OCI-LY7 (cell line): ENCODE results near the gene TBC1D17. TPM values are rescaled to one million over a fixed set of nuclear protein-coding genes. Genes with fewer than 3 reads are reported as not detected.

Experiments used
- BruUV-seq: library from RNA; stranded (reverse); fragments of 400-500 nt; replicated peaks from 2 replicates; lab custom pipeline; 2021; lab: Mats Ljungman, UMichigan
- CTCF ChIA-PET: fragments of 300-600 bp; sonication (Branson Sonifier 250); formaldehyde crosslinking; loops from one replicate; lab custom pipeline; 2022; ENCODE audit warnings: antibody characterized with exemption; ENCODE audit not compliant: unreplicated experiment; lab: Charles Lee
- POLR2A ChIA-PET: fragments of 300-600 bp; sonication (Branson Sonifier 250); formaldehyde crosslinking; loops from one replicate; lab custom pipeline; 2022; ENCODE audit warnings: antibody characterized with exemption; lab: Charles Lee
- DNase-seq: peaks from one replicate; pipeline ENCODE4 v3.0.0-alpha.2; 2015; ENCODE audit warnings: low spot score
- H2AFZ ChIP-seq: fragments of 200-600 bp; sonication (generic), shearing (Covaris generic); 2 replicates; pipeline ENCODE4 v1.6.1; 2014; ENCODE audit warnings: mild to moderate bottlenecking, antibody characterized with exemption, low read length, moderate library complexity
- H3K27ac ChIP-seq: fragments of 200-600 bp; sonication (generic); 2 replicates; pipeline ENCODE4 v1.5.1; 2014; ENCODE audit warnings: mixed run types, low read depth, mild to moderate bottlenecking, moderate library complexity, low read length, inconsistent platforms; ENCODE audit not compliant: poor library complexity, severe bottlenecking
- H3K36me3 ChIP-seq: fragments of 200-600 bp; sonication (generic); 2 replicates; pipeline ENCODE4 v1.6.1; 2014; ENCODE audit warnings: mild to moderate bottlenecking, antibody characterized with exemption, low read length, moderate library complexity, mixed read lengths; ENCODE audit not compliant: insufficient read depth
- H3K4me1 ChIP-seq: fragments of 200-600 bp; sonication (generic); 2 replicates; pipeline ENCODE4 v1.5.1; 2014; ENCODE audit warnings: mild to moderate bottlenecking, low read length; ENCODE audit not compliant: insufficient read depth, poor library complexity, severe bottlenecking
- H3K4me2 ChIP-seq: fragments of 200-600 bp; sonication (generic); 2 replicates; pipeline ENCODE4 v1.6.1; 2014; ENCODE audit warnings: mild to moderate bottlenecking, low read length
- H3K4me3 ChIP-seq: fragments of 200-600 bp; sonication (generic); 2 replicates; pipeline ENCODE4 v1.5.1; 2014; ENCODE audit warnings: mild to moderate bottlenecking, low read depth, low read length; ENCODE audit not compliant: poor library complexity, severe bottlenecking
- H3K79me2 ChIP-seq: fragments of 200-600 bp; sonication (generic); 2 replicates; pipeline ENCODE4 v1.6.1; 2016; ENCODE audit warnings: low read depth, mild to moderate bottlenecking, low read length, moderate library complexity, mixed read lengths; ENCODE audit not compliant: insufficient read depth
- H3K9me2 ChIP-seq: fragments of 200-600 bp; sonication (generic); 2 replicates; pipeline ENCODE4 v1.6.1; 2016; ENCODE audit warnings: mild to moderate bottlenecking, low read length, mixed read lengths; ENCODE audit not compliant: insufficient read depth
- H3K9me3 ChIP-seq: fragments of 200-600 bp; sonication (generic); 2 replicates; pipeline ENCODE4 v1.6.1; 2014; ENCODE audit warnings: mild to moderate bottlenecking, mixed run types, low read length, mixed read lengths
- H4K20me1 ChIP-seq: fragments of 200-600 bp; sonication (generic); 2 replicates; pipeline ENCODE4 v1.6.1; 2014; ENCODE audit warnings: mild to moderate bottlenecking, antibody characterized with exemption, low read length, moderate library complexity, mixed read lengths; ENCODE audit not compliant: insufficient read depth
- CTCF ChIP-seq: fragments of 200-600 bp; sonication (generic); conservative IDR thresholded peaks from 2 replicates; pipeline ENCODE4 v1.5.1; 2014; ENCODE audit warnings: mild to moderate bottlenecking, antibody characterized with exemption, low read length, moderate library complexity, mixed read lengths
- EZH2phosphoT487 ChIP-seq: fragments of 200-600 bp; sonication (generic); IDR thresholded peaks from 2 replicates; pipeline ENCODE4 v1.6.1; 2018; ENCODE audit warnings: low read depth, borderline replicate concordance, mild to moderate bottlenecking, mixed run types, antibody characterized with exemption, low read length, moderate library complexity, mixed read lengths
- intact Hi-C: fragments of 100-400 bp; cut with micrococcal nuclease; formaldehyde crosslinking; loops from one replicate; pipeline ENCODE4 v1.10.0; 2022; ENCODE audit not compliant: unreplicated experiment
- total RNA-seq, 2 experiments: library from RNA; depleted of rRNA in 1 of 2; stranded (reverse); fragments of >200 nt in 1 of 2; shearing (Covaris generic) in 1 of 2; gene quantifications; 2 replicates each; pipeline ENCODE4 v1.2.3, GENCODE V29; 2014 to 2022

TBC1D17 gene
- total RNA-seq, 2 experiments from 2014 or later = 8.0 to 24.0 TPM

GRCh38 chr19:49884109-49884508, 6.6 kb downstream of the TBC1D17 start:
- no peak for DNase-seq
- H3K4me2 ChIP-seq = no peak overlapping the region
- no peaks in the 10 kb centered on the region for H3K9me2 ChIP-seq
- no peak overlapping the region for H3K4me3 ChIP-seq
- ChIA-PET POLR2A (no interaction called here), CTCF (no interaction called here)
- no peaks in the 10 kb centered on the region for H3K9me3 ChIP-seq
- peaks cover 26% of the 10 kb centered on the region for H3K36me3 ChIP-seq
- no peaks in the 10 kb centered on the region for H3K79me2 ChIP-seq
- no peak overlapping the region for H2AFZ ChIP-seq
- intact Hi-C loops = no loop called here
- TF ChIP-seq CTCF = no peak
- no peak for TF ChIP-seq EZH2phosphoT487
- BruUV-seq = no TSS peak
- no peak overlapping the region for H3K27ac ChIP-seq
- no peaks in the 10 kb centered on the region for H4K20me1 ChIP-seq
- peaks cover 5% of the 10 kb centered on the region for H3K4me1 ChIP-seq

- ChIA-PET POLR2A (no interaction called here), CTCF (no interaction called here)
- Histone ChIP-seq H4K20me1 (no peaks in the 10 kb centered on the region), H3K79me2 (no peaks in the 10 kb centered on the region), H3K4me3 (no peak overlapping the region), H3K27ac (no peak overlapping the region), H2AFZ (no peak overlapping the region), H3K36me3 (peaks cover 26% of the 10 kb centered on the region), H3K4me1 (no peaks in the 10 kb centered on the region), H3K4me2 (no peak overlapping the region), H3K9me3 (no peaks in the 10 kb centered on the region), H3K9me2 (no peaks in the 10 kb centered on the region)
- TF ChIP-seq EZH2phosphoT487 (no peak), CTCF (no peak)
- intact Hi-C loops = no loop called here
- DNase-seq = no peak
- BruUV-seq = no TSS peak
Observed at GRCh38 chr19:49884760-49885159, 7.3 kb downstream of the TBC1D17 start.

- no TSS peak for BruUV-seq
- Histone ChIP-seq H3K79me2 (no peaks in the 10 kb centered on the region), H3K9me3 (no peaks in the 10 kb centered on the region), H3K4me2 (no peak overlapping the region), H2AFZ (no peak overlapping the region), H3K36me3 (peaks cover 15% of the 10 kb centered on the region), H3K9me2 (no peaks in the 10 kb centered on the region), H3K4me1 (peaks cover 5% of the 10 kb centered on the region), H3K27ac (no peak overlapping the region), H3K4me3 (no peak overlapping the region), H4K20me1 (no peaks in the 10 kb centered on the region)
- no peak for TF ChIP-seq CTCF
- TF ChIP-seq EZH2phosphoT487 = no peak
- DNase-seq = no peak
- ChIA-PET POLR2A (no interaction called here), CTCF (no interaction called here)
- intact Hi-C loops = no loop called here
Observed at GRCh38 chr19:49887037-49887664, 9.6 kb downstream of the TBC1D17 start.
